SJSA1 (cell line): ENCODE results near the gene TEX12. TPM values are rescaled to one million over a fixed set of nuclear protein-coding genes. Genes with fewer than 3 reads are reported as not detected.

Experiments used
- DNase-seq, 2 experiments: peaks; one replicate each; pipeline ENCODE4 v3.0.0-alpha.2; 2015 to 2020; ENCODE audit warnings: low spot score in 2 of 2, low read depth in 1 of 2
- H3K27ac ChIP-seq: fragments of 250-450 bp; sonication (Bioruptor Pico); 2 replicates; pipeline ENCODE4 v1.5.1; 2020; ENCODE audit warnings: mild to moderate bottlenecking, moderate library complexity
- H3K27me3 ChIP-seq: fragments of 250-450 bp; sonication (Bioruptor Pico); replicated peaks from 2 replicates; pipeline ENCODE4 v1.5.1; 2020; ENCODE audit warnings: mild to moderate bottlenecking, moderate library complexity
- H3K36me3 ChIP-seq: fragments of 250-450 bp; sonication (Bioruptor Pico); 2 replicates; pipeline ENCODE4 v1.5.1; 2020; ENCODE audit warnings: mild to moderate bottlenecking
- H3K4me1 ChIP-seq: fragments of 250-450 bp; sonication (Bioruptor Pico); replicated peaks from 2 replicates; pipeline ENCODE4 v1.6.1; 2021; ENCODE audit warnings: mild to moderate bottlenecking
- H3K4me3 ChIP-seq: fragments of 250-450 bp; sonication (Bioruptor Pico); 2 replicates; pipeline ENCODE4 v1.5.1; 2020; ENCODE audit warnings: mild to moderate bottlenecking
- H3K9me3 ChIP-seq: fragments of 250-450 bp; sonication (Bioruptor Pico); replicated peaks from 2 replicates; pipeline ENCODE4 v1.5.1; 2020; ENCODE audit warnings: mild to moderate bottlenecking
- total RNA-seq: library from RNA; depleted of rRNA; stranded (reverse); fragments of >200 nt; shearing (Covaris generic); gene quantifications from 2 replicates; pipeline ENCODE4 v1.2.3, GENCODE V29; 2014; rRNA removed

TEX12 gene, protein sequence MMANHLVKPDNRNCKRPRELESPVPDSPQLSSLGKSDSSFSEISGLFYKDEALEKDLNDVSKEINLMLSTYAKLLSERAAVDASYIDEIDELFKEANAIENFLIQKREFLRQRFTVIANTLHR
- 0.16 TPM in 1 of 2 replicates, not detected in the other for total RNA-seq

DNA sequence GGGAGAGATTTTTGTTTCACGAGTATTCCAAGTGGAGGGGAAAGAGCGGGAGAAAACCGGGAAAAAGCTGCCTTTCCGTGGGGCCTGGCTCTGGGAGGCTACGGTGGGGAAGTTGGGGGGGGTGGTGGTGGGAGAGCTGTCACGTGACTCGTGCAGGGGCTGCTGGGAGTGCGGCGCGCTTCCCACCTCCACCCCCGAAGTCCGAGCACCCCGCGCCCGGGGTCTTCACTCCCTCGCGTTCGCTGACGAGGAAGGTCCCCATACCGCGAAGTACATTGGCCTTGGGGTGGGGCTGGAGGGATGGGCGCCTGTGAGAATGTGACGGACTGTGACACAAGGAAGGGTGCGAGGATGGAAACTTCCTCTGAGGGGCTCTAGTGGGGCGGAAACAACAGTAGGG, at the start of gene TEX12:
Gene TEX12 (plus strand): TSS at position 228 of the 400 bp plus-strand sequence. CDS start 1,897 bp downstream, outside the sequence.
- Histone ChIP-seq H3K27ac (no peak within 1 kb of the TSS), H3K4me3 (no peak within 1 kb of the TSS), H3K27me3 (no peaks in the 10 kb centered on the region), H3K4me1 (peaks cover 23% of the 10 kb centered on the region), H3K9me3 (no peaks in the 10 kb centered on the region), H3K36me3 (no peaks in the 10 kb centered on the region)
- DNase-seq: no peak

DNA sequence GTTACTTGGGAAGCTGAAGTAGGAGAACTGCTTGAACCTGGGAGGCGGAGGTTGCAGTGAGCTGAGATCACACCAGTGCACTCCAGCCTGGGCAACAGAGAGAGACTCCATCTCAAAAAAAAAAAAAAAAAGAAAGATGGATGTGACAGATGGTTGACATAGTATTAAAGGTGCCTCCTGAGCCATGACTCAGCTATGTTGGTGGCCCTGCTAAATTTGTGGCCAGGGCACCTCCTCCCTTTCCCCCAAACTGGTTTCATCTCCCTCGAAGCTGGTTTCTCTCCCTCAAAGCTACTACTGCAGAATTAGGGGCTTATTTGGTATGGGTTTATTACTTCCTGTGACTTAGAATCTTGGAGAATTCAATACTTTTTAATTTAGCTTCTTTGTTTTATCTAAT, 49.0 kb upstream of the TEX12 start:
- no peaks in the 10 kb centered on the region for H3K36me3 ChIP-seq
- no peaks in the 10 kb centered on the region for H3K9me3 ChIP-seq
- no peak overlapping the region for H3K4me3 ChIP-seq
- DNase-seq: no peak
- H3K27ac ChIP-seq: no peak overlapping the region
- H3K27me3 ChIP-seq: no peaks in the 10 kb centered on the region
- peaks cover 7% of the 10 kb centered on the region for H3K4me1 ChIP-seq

DNA sequence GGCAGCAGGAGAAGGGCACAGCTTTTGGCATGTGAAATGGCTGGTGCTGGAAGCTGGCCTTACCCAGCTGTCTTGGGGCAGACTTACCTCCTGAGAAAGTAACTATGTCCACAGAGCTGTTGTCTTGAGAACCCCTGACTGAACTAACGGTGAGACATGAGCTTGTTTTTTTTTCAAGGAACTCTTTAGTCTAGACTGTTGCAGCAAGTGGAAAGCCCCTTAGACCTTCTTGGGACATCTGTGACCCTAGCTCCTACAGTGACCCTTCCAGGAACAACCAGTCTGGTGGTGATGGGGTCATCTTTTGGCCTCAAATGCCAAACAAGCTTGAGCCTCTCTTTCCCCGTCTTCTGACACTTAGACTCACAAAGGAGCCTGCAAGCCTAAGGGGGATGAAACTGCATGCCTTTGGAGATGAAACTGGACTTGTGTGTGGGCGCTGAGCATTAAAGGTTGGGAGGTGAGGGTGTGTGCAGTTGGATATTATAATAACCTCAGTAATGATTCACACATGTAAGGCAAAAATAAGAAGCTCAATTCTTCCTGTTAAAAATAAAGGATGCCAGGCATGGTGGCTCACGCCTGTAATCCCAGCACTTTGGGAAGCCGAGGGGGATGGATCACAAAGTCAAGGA, 45.1 kb upstream of the TEX12 start:
- Histone ChIP-seq H3K27ac (no peak overlapping the region), H3K4me1 (peaks cover 7% of the 10 kb centered on the region), H3K36me3 (no peaks in the 10 kb centered on the region), H3K27me3 (no peaks in the 10 kb centered on the region), H3K9me3 (no peaks in the 10 kb centered on the region), H3K4me3 (no peak overlapping the region)
- DNase-seq: no peak

DNA sequence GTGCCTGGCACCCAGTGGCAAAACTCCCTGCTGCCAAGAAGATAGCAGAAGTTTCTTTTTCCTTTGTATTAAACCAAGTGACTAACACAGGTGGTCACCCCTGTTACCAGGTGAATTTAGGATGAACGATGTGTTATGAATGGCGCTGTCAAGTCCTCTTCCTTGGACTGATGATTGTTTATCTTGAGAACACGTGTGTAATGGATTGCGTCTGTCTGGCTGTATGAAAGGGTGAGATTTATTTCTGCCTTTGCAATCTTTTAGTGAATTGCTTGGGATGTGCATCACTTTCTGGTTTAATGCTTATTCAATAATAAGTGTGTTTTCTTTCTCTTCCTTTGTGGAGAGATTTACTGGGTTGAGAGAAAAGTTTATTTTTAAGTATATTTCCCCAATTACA, 44.0 kb upstream of the TEX12 start:
- no peak for DNase-seq
- no peak overlapping the region for H3K4me3 ChIP-seq
- no peaks in the 10 kb centered on the region for H3K36me3 ChIP-seq
- H3K9me3 ChIP-seq: no peaks in the 10 kb centered on the region
- H3K27ac ChIP-seq: no peak overlapping the region
- no peaks in the 10 kb centered on the region for H3K27me3 ChIP-seq
- H3K4me1 ChIP-seq: peaks cover 7% of the 10 kb centered on the region

DNA sequence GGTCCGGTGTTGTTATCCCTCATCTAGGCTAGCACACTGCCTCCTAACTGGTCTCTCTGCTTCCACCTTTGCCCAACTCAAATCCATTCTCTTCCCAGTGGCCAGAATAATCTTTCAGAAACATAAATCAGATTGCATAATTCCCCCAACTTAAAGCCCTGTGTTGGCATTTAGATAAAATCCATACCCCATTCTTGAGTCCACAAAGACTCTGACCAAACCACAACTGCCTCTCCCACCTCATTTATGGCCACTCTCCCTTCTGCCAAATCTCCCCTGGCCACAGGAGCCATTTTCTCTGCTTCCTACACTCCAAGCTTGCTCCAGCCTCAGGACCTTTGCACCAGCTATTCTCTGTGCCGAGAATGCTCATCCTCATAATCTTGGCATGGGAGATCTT, 40.1 kb upstream of the TEX12 start:
- no peak overlapping the region for H3K27ac ChIP-seq
- DNase-seq: no peak
- no peaks in the 10 kb centered on the region for H3K27me3 ChIP-seq
- no peaks in the 10 kb centered on the region for H3K9me3 ChIP-seq
- no peak overlapping the region for H3K4me3 ChIP-seq
- peaks cover 6% of the 10 kb centered on the region for H3K4me1 ChIP-seq
- no peaks in the 10 kb centered on the region for H3K36me3 ChIP-seq

DNA sequence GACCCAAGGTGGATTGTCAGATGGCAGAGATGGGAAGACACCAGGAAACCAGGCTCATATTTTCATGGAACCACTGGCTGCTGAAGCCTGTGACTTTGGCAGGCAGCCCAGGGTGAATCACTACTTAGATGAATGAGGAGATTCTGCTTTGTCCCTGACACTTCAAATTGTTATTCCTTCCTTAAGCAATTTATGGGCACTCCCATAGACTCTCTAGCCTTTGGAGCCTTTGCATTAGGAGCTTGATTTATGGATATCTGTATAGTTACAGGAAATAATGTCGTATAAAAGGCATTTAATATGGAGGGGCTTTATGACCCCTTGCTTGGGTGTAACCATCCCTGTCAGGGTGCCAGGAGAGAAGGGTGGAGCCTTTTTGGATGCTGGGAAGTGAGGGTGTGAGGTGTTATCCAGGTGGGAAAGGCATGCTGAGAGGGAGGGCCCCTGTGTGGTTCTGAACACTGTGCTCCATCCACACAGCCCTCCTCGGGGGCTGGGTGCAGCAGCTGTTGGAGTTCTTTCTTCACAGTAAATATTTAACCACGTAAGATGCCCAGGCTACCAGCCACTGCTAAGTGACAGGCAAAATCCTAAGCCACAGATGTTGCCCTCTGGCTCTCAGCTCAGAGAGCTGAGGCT, 38.6 kb upstream of the TEX12 start:
- Histone ChIP-seq H3K9me3 (no peaks in the 10 kb centered on the region), H3K4me3 (no peak overlapping the region), H3K36me3 (no peaks in the 10 kb centered on the region), H3K4me1 (peaks cover 6% of the 10 kb centered on the region), H3K27me3 (no peaks in the 10 kb centered on the region), H3K27ac (no peak overlapping the region)
- DNase-seq: peak; percentile 44 to 61

DNA sequence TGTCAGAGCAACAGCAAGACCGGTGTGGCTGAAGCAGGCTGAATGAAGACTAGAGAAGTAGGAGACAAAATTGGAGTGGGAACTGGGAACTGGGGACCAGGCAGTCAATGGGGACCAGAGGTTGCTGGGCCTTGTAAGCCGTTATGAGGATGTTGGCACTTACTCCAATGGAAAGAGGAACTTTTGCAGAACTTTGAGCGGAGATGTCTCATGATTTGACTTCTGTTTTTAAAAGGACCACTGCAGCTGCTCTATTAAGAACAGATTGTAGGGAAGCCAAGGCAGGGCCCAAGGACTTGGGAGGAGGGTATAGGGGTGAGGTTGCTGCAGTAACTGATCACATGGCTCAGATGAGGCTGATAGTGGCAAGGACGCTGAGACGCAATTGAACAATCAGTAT, 37.5 kb upstream of the TEX12 start:
- Histone ChIP-seq H3K27ac (no peak overlapping the region), H3K4me1 (peaks cover 6% of the 10 kb centered on the region), H3K4me3 (no peak overlapping the region), H3K36me3 (no peaks in the 10 kb centered on the region), H3K27me3 (no peaks in the 10 kb centered on the region), H3K9me3 (no peaks in the 10 kb centered on the region)
- DNase-seq: no peak

DNA sequence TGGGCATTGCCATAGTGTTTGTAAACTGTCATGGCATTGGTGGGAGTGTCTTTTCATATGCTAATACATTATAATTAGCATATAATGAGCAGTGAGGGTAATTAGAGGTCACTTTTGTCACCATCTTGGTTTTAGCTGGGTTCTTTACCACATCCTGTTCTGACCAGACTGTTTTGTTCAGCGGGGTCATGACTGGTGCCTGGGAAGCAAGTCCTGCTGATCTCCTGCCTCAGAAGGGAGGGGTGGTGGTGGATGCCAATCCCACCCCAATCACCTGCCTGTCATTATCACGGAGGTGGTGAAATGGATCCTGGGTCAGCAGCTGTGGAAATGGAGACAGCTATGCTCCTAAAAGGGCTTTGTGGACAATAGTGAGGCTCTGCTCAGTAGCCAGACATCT, 34.4 kb upstream of the TEX12 start:
- Histone ChIP-seq H3K9me3 (no peaks in the 10 kb centered on the region), H3K27ac (no peak overlapping the region), H3K4me3 (no peak overlapping the region), H3K4me1 (peaks cover 6% of the 10 kb centered on the region), H3K27me3 (no peaks in the 10 kb centered on the region), H3K36me3 (no peaks in the 10 kb centered on the region)
- DNase-seq: no peak

DNA sequence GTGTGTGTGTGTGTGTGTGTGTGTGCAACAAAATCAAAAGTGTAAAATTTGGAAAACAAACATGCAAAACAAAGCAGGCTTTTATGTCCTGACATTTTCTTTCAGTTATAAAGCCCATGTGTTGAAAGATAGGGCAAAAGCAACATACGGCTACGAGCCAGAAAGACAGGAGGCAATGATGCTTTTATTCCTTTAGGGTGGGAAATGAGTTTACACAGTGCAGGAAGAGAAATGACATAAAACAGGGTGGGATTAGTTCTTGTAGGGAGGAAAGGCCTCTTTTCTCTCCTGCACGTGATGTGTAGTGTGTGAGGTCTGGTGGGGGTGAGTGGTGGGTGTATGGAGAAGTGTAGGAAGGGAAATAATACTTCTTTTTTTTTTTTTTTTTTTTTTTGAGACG, 32.7 kb upstream of the TEX12 start:
- H3K27me3 ChIP-seq: no peaks in the 10 kb centered on the region
- no peaks in the 10 kb centered on the region for H3K9me3 ChIP-seq
- no peak overlapping the region for H3K27ac ChIP-seq
- no peaks in the 10 kb centered on the region for H3K4me1 ChIP-seq
- no peaks in the 10 kb centered on the region for H3K36me3 ChIP-seq
- DNase-seq: no peak
- no peak overlapping the region for H3K4me3 ChIP-seq

DNA sequence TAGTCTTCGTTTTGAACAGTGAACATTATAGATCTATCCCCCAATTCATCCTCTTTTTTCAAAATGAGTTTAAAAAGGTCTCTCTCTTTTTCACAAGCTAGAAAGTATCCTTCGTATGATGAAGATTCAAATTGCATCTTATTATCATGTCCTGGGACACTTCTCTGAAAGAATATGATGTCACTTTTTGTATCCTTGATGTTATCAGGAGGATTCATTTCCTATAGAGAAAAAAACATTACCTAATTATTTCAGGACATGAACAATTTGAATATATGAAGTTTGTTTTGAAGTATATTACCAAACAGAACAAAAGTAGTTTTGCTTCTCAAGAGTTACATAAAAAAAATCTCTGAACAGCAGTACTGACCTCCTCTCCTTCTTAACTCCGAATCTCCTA, 23.6 kb upstream of the TEX12 start:
- H3K27ac ChIP-seq: no peak overlapping the region
- no peaks in the 10 kb centered on the region for H3K36me3 ChIP-seq
- no peaks in the 10 kb centered on the region for H3K4me1 ChIP-seq
- no peak overlapping the region for H3K4me3 ChIP-seq
- no peaks in the 10 kb centered on the region for H3K9me3 ChIP-seq
- no peaks in the 10 kb centered on the region for H3K27me3 ChIP-seq
- no peak for DNase-seq

DNA sequence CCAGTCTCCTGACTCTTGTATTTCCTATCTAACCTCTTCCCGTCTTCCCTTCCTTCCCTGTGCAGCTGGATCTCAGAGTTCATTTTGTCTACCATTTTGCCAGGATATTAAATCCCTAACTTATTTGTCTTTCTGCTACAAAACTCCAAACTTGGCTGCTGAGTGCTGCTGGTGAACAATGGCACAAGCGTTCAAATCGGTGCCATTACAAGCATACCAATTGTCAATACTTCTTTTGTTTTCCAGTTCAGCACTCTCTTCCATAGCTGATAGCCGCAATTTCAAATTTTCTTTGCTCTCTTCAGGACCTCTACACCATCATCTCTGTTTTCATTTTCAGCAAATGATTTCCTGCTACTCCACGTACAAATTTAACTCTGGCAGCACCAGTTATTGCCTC, 16.7 kb upstream of the TEX12 start:
- H3K4me1 ChIP-seq: no peaks in the 10 kb centered on the region
- H3K9me3 ChIP-seq: no peaks in the 10 kb centered on the region
- no peak overlapping the region for H3K4me3 ChIP-seq
- no peaks in the 10 kb centered on the region for H3K36me3 ChIP-seq
- no peak for DNase-seq
- H3K27me3 ChIP-seq: no peaks in the 10 kb centered on the region
- H3K27ac ChIP-seq: no peak overlapping the region

DNA sequence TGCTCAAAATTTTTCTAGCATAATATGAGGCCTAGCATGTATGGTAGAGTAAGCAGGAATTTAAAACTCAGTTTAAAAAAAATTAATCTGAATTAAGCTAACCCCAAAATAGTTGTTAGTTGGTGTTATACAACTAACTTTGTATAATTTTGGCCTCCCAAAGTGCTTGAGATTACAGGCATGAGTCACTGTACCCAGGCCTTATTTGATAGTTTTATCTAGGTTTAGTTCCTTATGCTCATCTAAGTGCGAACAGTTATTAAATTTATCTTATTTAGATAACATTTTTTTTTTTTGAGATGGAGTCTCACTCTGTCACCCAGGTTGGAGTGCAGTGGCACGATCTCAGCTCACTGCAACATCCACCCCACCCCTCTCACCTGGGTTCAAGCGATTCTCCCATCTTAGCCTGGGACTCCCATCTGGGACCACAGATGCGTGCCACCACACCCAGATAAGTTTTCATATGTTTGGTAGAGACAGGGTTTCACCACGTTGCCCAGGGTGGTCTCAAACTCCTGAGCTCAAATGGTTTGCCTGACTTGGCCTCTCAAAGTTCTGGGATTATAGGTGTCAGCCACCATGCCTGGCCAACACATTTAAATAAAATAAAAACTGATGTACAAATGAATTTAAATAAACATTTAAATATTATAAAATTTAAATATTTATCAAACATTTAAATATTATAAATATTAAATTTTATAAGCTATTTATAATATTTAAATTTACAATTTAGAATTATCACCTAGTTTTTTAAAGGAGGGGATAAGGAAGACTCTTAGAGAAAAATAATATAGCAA, 10.8 kb upstream of the TEX12 start:
- DNase-seq: no peak

DNA sequence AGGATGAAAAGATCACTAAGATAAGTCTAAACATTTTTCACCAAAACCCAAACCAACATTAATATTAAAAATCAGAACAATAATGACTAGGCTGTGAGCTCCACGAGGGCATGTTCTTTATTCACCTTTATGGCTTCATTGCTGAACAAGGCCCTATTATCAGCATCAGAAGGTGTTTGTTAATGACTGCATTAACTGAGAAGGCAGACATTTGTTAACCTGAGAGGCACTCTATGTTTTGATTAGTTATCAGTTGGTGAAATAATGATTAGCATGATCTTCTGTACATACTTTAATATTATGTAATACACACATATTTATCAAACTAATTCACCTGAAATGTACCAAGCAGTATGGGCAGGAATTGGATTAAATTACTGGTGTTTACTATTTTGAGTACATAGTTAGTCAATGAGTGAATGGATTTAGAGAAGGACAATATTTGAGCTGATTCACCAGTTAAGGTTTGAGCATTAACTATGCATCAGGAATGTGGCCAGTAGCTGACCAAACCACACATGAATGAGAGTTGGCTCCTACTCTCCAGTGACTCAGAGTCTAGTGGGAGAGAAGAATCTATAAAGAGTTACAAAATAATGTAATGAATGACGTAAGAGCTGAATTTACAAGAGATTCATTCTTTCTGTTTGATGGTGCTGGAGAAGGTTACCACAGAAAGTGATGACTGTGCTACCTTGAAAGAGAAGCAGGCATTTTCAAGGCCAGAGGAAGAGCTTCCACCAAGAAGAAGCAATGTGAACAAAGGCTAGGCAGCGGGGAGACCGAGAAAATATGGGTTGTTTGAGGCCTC, 10.0 kb upstream of the TEX12 start:
- H3K9me3 ChIP-seq: no peaks in the 10 kb centered on the region
- DNase-seq: peak; percentile 76 to 86
- peak overlapping the region; percentile 94 for H3K27ac ChIP-seq
- no peaks in the 10 kb centered on the region for H3K27me3 ChIP-seq
- no peaks in the 10 kb centered on the region for H3K36me3 ChIP-seq
- peaks cover 27% of the 10 kb centered on the region for H3K4me1 ChIP-seq
- H3K4me3 ChIP-seq: no peak overlapping the region

More for the DNA sequence above, 10.8 kb upstream of the TEX12 start:
- no peaks in the 10 kb centered on the region for H3K27me3 ChIP-seq
- no peak overlapping the region for H3K4me3 ChIP-seq
- H3K9me3 ChIP-seq: no peaks in the 10 kb centered on the region
- H3K27ac ChIP-seq: peak overlapping the region; percentile 89
- no peaks in the 10 kb centered on the region for H3K36me3 ChIP-seq
- H3K4me1 ChIP-seq: peaks cover 27% of the 10 kb centered on the region
